ENCODE measurements around the gene GLCE.
"Not testable (repeated sequence)": the region's sequence is repeated elsewhere in the genome, so short reads cannot be mapped to it uniquely, and the experiment has no call there.

The GLCE gene

GRCh38 chr15:69161079-69161877 is 843 bp downstream of the GLCE start:
- DNase-seq, result peak; percentile 43 to 53

DNA sequence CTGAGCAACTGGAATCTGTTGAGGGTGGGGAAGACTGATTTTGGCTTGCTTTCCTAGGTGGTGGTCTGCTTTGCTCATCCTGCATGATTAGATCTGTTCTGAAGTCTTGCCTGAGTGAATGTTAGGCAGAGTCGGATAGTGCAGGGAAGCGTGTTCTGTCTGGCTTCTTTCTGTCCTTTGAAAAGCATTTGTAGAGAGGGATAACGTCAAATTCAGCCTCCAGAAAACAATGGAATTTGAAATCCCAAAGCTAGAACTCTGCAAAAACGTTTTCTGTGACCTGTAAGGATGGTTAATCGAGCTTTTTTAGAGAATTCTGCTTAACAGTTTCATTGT is 1.4 kb downstream of the GLCE start:
- no peak for DNase-seq

DNA sequence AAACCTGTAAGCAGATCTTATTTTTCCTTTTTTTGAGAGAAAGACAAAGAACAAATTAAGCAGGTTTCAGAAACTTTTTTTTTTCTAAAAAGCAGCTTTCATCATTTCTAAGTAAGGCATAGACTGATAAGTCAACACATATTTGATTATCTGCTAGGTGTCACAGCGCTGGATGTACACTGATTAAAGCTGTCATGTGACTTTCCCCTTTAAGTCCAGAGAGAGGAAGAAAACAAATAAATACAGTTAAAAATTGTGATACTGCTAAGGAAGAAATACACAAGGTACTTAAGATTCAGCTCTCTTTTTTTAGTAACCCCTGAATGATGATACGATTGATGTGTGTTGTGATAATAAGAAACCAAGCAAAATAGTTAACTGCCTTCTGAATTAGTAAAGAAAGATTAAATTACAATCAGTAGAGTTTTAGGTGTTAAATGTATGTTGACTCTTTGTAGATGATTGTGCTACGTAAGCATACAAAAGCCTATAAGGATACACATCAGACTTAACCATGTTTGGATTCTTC is 2.8 kb downstream of the GLCE start:
- no peak for DNase-seq

DNA sequence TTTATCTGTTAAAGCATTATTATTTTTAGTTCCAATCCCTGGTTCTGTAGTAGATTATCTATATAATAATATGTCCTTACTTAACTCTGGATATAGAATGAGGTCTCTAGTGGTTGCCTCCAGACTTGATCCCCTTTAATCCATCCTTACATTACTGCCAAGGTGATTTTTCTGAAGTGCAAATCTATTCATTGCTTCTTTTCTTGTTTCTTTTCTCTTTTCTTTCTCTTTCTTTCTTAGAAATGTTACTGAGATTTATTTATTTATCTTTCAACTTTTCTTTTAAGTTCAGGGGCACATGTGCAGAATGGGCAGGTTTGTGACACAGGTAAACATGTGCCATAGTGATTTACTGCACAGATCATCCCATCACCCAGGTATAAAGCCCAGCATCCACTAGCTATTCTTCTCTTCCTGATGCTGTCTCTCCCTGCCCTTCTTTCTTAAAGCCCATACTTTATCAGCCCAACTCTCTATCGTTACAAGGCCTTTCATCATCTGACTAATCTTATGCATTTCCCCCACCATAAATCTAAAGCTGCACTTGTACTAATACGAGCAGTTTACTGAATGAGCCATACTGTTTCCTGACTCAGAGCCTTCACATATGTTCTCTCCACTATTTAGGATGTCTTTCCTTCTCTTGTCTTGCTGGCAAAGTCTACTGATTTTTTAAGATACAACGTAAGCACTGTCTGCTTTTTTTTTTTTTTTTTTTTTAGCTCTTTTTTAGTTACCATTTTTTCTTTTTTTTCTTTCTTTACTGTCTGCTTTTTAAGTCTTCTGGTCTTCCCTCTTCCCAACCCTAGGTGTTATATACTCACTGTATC is 4.6 kb downstream of the GLCE start:
- no peak for DNase-seq

GRCh38 chr15:69165637-69166025 is 5.2 kb downstream of the GLCE start:
- DNase-seq, result no peak

- DNase-seq, result no peak
Measured at GRCh38 chr15:69167218-69167846, 6.9 kb downstream of the GLCE start.

GRCh38 chr15:69168361-69168760 is 7.9 kb downstream of the GLCE start:
- DNase-seq, result not testable (repeated sequence)

- not testable (repeated sequence) for DNase-seq
Measured at GRCh38 chr15:69169540-69169939, 9.1 kb downstream of the GLCE start.

DNA sequence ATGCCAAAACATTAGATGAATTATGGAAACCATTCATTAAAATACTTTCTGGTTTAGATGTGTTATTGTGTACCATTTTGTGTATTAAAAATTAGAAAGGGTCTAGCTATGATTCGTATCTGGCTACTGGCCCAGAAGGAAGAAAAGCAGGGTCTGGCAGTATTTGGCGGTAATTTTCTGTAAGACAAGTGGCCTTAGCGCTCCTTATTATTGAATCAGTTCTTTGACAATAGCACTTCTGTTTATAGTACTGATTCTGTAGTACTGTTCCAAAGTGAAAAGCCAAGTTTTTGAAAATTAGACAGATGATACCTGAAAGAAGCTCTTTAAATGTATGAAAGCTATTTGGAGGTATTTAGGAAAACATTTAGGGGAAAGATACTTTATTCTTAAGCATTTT is 10.2 kb downstream of the GLCE start:
- no peak for DNase-seq

DNA sequence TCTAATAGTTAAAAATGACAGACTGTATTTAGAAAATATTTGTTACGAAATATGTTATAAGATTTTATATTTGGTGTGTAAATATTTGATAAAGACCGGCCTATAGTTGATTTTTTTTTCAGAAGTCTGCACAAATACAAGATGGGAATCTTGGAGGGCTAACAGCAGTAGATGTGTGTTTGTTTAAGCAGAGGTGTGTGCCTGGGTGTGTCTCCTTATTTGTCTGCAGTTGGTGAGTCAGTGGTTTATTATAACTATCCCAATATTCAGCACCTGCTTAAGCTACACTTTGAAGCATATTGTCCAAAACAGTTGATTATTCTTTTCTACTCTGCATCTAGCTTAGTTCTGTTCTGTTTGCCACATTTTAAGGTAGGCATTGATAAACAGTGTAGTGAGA is 12.4 kb downstream of the GLCE start:
- DNase-seq, result no peak

DNA sequence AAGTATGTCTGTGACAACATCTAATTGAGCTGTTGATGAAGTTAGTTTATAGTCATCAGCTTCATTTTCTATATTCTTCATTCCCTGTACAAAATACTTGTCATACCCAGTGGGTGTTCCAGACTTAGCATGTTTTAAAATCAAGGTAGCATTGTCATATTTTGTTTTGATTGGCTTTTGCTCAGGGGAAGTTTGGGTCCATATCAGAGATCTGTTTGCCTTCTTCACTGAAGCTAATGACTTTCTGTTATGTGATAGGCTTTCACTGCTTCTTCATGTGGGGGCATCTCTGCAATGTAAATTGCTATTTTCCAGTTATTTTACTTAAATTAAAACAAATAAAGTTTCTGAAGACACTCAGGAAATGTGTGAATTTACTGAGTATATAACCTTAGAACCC is 15.1 kb downstream of the GLCE start:
- DNase-seq, result no peak

- DNase-seq, result no peak
Measured at GRCh38 chr15:69181424-69181823, 21.0 kb downstream of the GLCE start.

GRCh38 chr15:69185216-69185615 is 24.8 kb downstream of the GLCE start:
- DNase-seq, result no peak

DNA sequence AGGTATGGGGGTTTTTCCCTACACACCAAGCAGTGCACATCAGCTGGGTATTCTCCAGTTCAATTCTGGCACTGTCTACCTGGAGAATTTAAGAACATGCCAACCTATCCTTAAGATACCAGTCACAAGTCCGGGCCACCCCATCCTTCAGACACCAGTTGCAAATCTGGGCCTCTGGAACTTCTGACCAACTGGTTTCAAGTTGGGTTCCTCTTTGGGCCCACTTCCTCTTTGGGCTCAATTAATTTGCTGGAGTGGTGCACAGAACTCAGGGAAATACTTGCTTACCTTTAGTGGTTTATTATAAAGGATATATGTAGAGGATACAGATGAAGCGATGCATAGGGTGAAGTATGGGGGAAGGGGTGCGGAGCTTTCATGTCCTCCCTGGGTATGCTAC is 25.3 kb downstream of the GLCE start:
- no peak for DNase-seq

DNA sequence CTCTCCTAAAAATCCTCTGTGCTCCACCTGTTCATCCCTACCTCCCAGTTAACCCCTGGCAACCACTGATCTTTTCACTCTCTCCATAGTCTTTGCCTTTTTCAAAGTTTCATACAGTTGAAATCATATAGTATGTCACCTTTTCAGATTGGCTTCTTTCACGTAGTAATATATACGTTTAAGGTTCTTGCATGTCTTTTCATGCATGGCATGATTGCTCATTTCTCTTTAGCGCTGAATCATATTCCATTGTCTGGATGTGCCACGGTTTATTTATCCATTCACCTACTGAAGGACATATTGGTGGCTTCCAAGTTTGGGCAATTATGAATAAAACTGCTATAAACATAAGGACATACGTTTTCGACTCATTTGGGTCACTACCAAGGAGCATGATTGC is 28.7 kb downstream of the GLCE start:
- no peak for DNase-seq

DNA sequence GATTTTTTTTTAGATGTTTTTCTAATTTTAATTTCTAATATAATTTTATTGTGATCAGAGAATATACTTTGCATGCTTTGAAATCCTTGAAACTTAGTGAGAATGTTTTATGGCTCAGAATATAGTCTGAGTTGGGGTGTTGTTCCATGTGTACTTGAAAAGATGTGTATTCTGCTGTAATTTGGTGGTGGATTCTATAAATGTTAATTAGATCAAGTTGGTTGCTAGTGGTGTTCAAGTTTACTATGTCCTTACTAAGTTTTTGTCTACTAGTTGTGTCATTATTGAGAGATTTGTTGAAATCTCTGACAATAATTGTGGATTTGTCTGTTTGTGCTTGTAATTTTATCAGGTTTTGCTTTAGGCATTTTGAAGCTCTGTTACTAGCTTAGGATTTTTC is 29.7 kb downstream of the GLCE start:
- no peak for DNase-seq

DNA sequence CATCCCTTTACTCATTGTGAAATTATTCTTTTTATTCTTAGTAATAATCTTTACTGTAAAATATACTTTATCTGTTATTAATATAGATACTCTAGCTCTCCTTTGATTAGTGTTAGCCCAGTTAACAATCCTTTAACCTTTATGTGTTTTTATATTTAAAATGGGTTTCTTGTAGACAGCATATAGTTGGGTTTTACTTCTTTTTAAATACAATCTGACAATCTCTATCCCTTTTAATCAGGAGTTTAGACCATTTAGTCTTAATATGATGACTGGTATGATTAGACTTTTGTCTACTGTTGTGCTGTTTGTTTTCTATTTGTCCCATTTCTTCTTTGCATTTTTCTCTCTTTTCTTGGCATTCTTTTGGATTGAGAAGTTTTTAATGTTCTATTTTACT is 30.1 kb downstream of the GLCE start:
- no peak for DNase-seq

DNA sequence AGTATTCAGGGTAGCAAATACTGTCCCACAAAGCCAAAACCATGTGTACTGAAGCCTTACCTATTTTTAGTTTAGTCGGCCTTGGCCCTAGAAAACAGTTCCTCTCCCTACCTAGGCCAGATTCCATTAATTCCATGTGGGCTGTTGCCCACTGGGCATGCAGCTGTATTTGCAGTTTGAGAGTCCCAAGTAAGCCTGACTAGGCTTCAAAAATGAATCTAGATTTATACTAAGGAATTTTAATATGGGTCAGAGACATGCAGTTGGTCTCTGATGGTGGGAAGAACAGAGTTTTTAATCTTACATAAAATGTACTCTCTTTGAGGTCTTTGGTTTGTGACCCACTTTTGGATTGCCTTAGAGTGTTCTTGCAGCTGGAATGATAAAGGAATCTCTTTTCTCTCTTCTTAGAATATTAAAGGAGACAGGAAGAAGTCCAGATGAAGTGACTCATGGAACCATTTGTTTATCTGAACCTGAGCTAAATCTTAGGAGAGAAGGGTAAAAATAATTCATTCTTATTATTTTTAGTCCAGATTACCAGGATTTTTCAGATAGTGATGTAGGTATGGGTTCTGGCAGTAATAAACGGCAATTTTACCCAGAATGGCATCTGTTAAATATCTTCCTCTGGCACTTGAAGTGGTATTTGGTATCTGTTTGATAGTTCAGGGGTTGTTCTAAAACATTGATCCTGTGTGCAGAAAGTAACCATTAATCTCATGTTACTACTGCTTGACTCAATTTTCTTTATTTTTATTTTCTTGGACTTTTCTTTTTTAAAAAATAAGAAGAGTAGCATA is 33.8 kb downstream of the GLCE start:
- DNase-seq, result no peak

DNA sequence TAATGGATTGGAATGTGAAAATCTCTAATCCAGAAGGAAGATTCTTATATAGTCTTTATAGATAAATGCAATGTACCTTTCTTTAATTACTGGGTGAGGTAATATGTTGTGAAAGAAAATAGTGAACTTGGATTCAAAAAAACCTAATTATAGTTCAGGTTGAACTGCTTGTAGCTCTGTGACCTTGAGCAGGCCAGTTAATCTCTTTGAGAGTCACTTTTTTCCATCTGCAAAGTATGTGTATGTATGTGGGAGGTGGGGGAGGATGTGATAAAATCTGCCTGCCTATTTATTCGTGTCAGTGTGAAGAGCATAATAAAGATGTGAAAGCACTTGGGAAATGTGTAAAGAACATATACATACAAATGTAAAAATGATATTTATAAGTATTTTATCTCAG is 34.4 kb downstream of the GLCE start:
- DNase-seq, result no peak

DNA sequence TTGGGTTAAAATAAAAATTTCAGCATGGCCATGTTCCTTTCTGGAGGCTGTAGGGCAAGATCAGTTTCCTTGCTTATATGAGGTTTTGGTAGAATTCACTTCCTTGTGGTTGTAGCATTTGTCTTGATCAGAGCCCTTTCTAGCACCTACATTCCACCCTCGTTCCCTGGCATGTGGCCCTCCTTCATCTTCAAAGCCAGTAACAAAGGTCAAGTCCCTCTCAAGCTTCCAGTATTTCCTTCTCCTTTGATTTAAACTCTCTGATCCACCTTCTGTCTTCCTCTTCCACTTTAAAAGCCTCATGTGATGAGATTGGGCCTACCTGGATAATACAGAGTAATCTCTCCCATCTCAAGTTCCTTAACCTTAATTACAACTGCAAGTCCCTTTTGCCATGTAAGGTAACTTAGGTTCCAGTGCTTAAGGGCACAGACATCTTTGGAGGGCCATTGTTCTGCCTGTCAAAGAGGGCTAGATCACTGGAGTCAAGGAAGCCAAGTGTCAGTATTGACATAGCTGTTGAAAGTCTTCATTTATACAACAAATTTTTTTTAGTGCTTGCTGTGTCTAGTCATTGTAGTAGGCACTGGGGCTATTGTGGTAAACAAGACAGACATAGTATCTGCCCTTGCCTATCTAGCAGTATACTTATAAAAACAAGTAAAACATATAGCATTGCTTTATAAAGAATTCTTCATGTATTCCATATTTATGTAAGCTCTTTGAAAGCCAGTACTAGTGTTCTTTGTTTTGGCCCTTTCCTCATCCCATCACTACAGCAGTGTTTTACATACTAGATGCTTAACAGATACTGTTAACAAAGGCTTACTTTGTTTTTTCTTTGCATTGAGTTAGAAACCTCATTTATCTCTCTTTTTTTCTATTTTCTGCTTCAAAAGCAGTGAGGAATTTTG is 40.7 kb downstream of the GLCE start:
- no peak for DNase-seq

DNA sequence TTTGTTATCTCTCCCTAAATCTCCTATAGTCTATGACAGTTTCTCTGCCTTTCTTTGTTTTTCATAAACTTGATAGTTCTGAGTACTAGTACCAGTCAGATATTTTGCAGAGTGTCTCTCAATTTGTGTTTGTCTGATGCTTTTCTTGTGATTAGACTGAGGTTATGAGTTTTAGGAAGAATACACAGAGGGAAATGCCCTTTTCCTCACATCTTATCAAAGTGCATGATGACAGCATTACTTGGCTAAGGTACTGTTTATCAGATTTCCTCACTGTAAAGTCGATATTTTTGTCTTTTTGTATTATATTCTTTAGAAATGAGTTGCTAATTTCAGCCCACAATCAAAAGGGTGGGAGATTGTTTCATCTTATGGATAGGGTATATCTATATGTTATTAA is 45.6 kb downstream of the GLCE start:
- no peak for DNase-seq

GRCh38 chr15:69209661-69210060 is 49.2 kb downstream of the GLCE start:
- no peak for DNase-seq

All from activated T-cell treated with anti-CD3 and anti-CD28 coated beads, Interleukin-2, amount 50 U/mL, for 48 hours (primary cell).